ENCODE results near the gene ASGR2.
"Not testable (repeated sequence)": the region's sequence is repeated elsewhere in the genome, so short reads cannot be mapped to it uniquely, and the experiment has no call there.

ASGR2 gene

GRCh38 chr17:7132511-7133094 is 18.0 kb upstream of the ASGR2 start:
- peak; percentile 10 to 22 for DNase-seq (ENCODE audit: low read depth in 2 of 2)
- TF ChIP-seq CTCF (IDR thresholded peaks at IDR 0.05; ENCODE audit: low read depth, low read length), result no peak
- H3K4me3 ChIP-seq (replicated peaks in 1 of 2; ENCODE audit: low read depth in 2 of 2, low read length in 2 of 2), result no peak overlapping the region

GRCh38 chr17:7131423-7131791 is 16.8 kb upstream of the ASGR2 start:
- no peak for TF ChIP-seq CTCF (IDR thresholded peaks at IDR 0.05; ENCODE audit: low read depth, low read length)
- H3K4me3 ChIP-seq (replicated peaks in 1 of 2; ENCODE audit: low read depth in 2 of 2, low read length in 2 of 2), result no peak overlapping the region
- no peak for DNase-seq (ENCODE audit: low read depth in 2 of 2)

GRCh38 chr17:7130621-7131422 is 16.2 kb upstream of the ASGR2 start:
- H3K4me3 ChIP-seq (replicated peaks in 1 of 2; ENCODE audit: low read depth in 2 of 2, low read length in 2 of 2), result no peak overlapping the region
- no peak for DNase-seq (ENCODE audit: low read depth in 2 of 2)
- TF ChIP-seq CTCF (IDR thresholded peaks at IDR 0.05; ENCODE audit: low read depth, low read length), result no peak

GRCh38 chr17:7129311-7129710 is 14.7 kb upstream of the ASGR2 start:
- DNase-seq (ENCODE audit: low read depth in 2 of 2), result no peak
- no peak overlapping the region for H3K4me3 ChIP-seq (replicated peaks in 1 of 2; ENCODE audit: low read depth in 2 of 2, low read length in 2 of 2)
- TF ChIP-seq CTCF (IDR thresholded peaks at IDR 0.05; ENCODE audit: low read depth, low read length), result no peak

GRCh38 chr17:7128160-7128559 is 13.5 kb upstream of the ASGR2 start:
- DNase-seq (ENCODE audit: low read depth in 2 of 2), result no peak
- no peak for TF ChIP-seq CTCF (IDR thresholded peaks at IDR 0.05; ENCODE audit: low read depth, low read length)
- H3K4me3 ChIP-seq (replicated peaks in 1 of 2; ENCODE audit: low read depth in 2 of 2, low read length in 2 of 2), result no peak overlapping the region

GRCh38 chr17:7127501-7127900 is 12.9 kb upstream of the ASGR2 start:
- not testable (repeated sequence) for DNase-seq (ENCODE audit: low read depth in 2 of 2); H3K4me3 ChIP-seq (replicated peaks in 1 of 2; ENCODE audit: low read depth in 2 of 2, low read length in 2 of 2)

- DNase-seq (ENCODE audit: low read depth in 2 of 2); H3K4me3 ChIP-seq (replicated peaks in 1 of 2; ENCODE audit: low read depth in 2 of 2, low read length in 2 of 2): not testable (repeated sequence)
Measured at GRCh38 chr17:7126386-7126785, 11.8 kb upstream of the ASGR2 start.

- TF ChIP-seq CTCF (IDR thresholded peaks at IDR 0.05; ENCODE audit: low read depth, low read length), result no peak
Measured at GRCh38 chr17:7124923-7125322, 10.3 kb upstream of the ASGR2 start.

More at GRCh38 chr17:7124923-7125322, 10.3 kb upstream of the ASGR2 start:
- no peak overlapping the region for H3K4me3 ChIP-seq (replicated peaks in 1 of 2; ENCODE audit: low read depth in 2 of 2, low read length in 2 of 2)
- no peak for DNase-seq (ENCODE audit: low read depth in 2 of 2)
